ENCODE results near the gene TAB2.

GRCh38 chr6:149306967-149307366 lies 10.5 kb upstream of the TAB2 start:
- TF ChIP-seq POLR2A (IDR thresholded peaks at IDR 0.05; ENCODE audit: low read depth, low read length) (no peak), CTCF (IDR thresholded peaks at IDR 0.05; ENCODE audit: extremely low read depth in 1 of 2, insufficient read depth in 1 of 2, low read depth in 1 of 2, low read length in 2 of 2) (no peak), MYC (IDR thresholded peaks at IDR 0.05; ENCODE audit: low read depth, low read length) (no peak), EZH2 (IDR thresholded peaks at IDR 0.05; ENCODE audit: borderline replicate concordance, low read depth, low read length, severe bottlenecking) (no peak), MAX (IDR thresholded peaks at IDR 0.05; ENCODE audit: insufficient read depth, insufficient read length) (no peak), POLR2AphosphoS5 (IDR thresholded peaks at IDR 0.05; ENCODE audit: insufficient read depth, low read depth, low read length) (no peak), JUN (IDR thresholded peaks at IDR 0.05; ENCODE audit: borderline replicate concordance, insufficient read depth, insufficient read length, low read depth) (no peak), GATA2 (IDR thresholded peaks at IDR 0.05; ENCODE audit: insufficient read depth, insufficient read length, low read depth, low read length) (no peak)

All from endothelial cell of umbilical vein (primary cell).